Measurements from ENCODE around the gene OR52D1.

DNA sequence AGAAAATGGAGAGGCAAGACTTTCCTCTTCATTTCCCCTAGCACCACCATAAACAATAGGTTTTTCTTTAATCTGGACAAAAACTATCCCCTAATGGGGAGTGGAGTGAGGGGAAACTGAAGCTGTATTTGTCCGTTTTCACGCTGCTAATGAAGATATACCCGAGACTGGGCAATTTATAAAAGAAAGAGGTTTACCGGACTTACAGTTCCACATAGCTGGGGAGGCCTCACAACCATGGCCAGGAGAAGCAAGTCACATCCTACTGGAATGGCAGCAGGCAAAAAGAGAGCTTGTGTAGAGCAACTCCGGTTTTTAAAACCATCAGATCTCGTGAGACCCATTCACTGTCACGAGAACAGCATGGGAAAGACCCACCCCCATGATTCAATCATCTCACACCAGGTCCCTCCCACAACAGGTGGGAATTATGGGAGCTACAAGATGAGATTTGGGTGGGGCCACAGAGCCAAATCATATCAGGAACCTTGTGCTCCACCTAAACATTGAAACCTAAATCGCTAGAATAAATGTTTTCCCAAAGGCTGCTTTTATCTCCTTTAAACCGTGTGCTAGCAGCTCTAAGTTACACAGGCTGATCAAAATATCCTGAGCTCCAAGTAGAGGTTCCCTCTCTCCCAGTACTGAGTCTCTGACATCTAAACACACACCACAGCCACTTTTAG, 17.0 kb downstream of the OR52D1 start:
- TF ChIP-seq, protein P1, sequence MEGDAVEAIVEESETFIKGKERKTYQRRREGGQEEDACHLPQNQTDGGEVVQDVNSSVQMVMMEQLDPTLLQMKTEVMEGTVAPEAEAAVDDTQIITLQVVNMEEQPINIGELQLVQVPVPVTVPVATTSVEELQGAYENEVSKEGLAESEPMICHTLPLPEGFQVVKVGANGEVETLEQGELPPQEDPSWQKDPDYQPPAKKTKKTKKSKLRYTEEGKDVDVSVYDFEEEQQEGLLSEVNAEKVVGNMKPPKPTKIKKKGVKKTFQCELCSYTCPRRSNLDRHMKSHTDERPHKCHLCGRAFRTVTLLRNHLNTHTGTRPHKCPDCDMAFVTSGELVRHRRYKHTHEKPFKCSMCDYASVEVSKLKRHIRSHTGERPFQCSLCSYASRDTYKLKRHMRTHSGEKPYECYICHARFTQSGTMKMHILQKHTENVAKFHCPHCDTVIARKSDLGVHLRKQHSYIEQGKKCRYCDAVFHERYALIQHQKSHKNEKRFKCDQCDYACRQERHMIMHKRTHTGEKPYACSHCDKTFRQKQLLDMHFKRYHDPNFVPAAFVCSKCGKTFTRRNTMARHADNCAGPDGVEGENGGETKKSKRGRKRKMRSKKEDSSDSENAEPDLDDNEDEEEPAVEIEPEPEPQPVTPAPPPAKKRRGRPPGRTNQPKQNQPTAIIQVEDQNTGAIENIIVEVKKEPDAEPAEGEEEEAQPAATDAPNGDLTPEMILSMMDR (conservative IDR thresholded peaks at IDR 0.05; ENCODE audit: low read depth, low read length): no peak
- TF ChIP-seq EZH2 (IDR thresholded peaks at IDR 0.05; ENCODE audit: low read length, unreplicated experiment) (no peak), EZH2phosphoT487 (IDR thresholded peaks at IDR 0.05; ENCODE audit: borderline replicate concordance, low read length) (no peak)

All from PC-3 (cell line).